HEK293 (cell line): ENCODE data around the gene AEBP1.

Experiments
- GLI2 ChIP-seq: fragments of 450-650 bp; formaldehyde crosslinking; IDR thresholded peaks from 2 replicates; pipeline ENCODE4; 2017; ENCODE audit warnings: missing biosample characterization, missing genetic modification characterization, low read depth, borderline replicate concordance
- HIC1 ChIP-seq: fragments of 450-650 bp; formaldehyde crosslinking; IDR thresholded peaks from 2 replicates; pipeline ENCODE4 v1.5.1; 2016; ENCODE audit warnings: missing biosample characterization, missing genetic modification characterization
- INSM2 ChIP-seq: fragments of 450-650 bp; formaldehyde crosslinking; IDR thresholded peaks from 2 replicates; pipeline ENCODE4 v1.5.1; 2016; ENCODE audit warnings: missing biosample characterization, missing genetic modification characterization
- KLF9 ChIP-seq: fragments of 450-650 bp; formaldehyde crosslinking; IDR thresholded peaks from 2 replicates; pipeline ENCODE4 v1.5.1; 2016; ENCODE audit warnings: missing biosample characterization, missing genetic modification characterization, low read depth
- RBAK ChIP-seq: fragments of 450-650 bp; formaldehyde crosslinking; IDR thresholded peaks from 2 replicates; pipeline ENCODE4 v1.5.1; 2016; ENCODE audit warnings: missing biosample characterization, missing genetic modification characterization
- SALL2 ChIP-seq: fragments of 450-650 bp; formaldehyde crosslinking; IDR thresholded peaks from 2 replicates; pipeline ENCODE4 v1.5.0; 2017; ENCODE audit warnings: missing biosample characterization, mild to moderate bottlenecking, missing genetic modification characterization, borderline replicate concordance
- SETDB1 ChIP-seq: IDR thresholded peaks from one replicate; pipeline ENCODE4 v1.6.1; 2017; ENCODE audit warnings: mild to moderate bottlenecking, low read length, moderate library complexity, mixed read lengths; ENCODE audit not compliant: insufficient read length
- SP3 ChIP-seq: fragments of 450-650 bp; formaldehyde crosslinking; IDR thresholded peaks from 2 replicates; pipeline ENCODE4 v1.5.1; 2016; ENCODE audit warnings: missing biosample characterization, missing genetic modification characterization
- YY2 ChIP-seq: fragments of 450-650 bp; formaldehyde crosslinking; IDR thresholded peaks from 2 replicates; pipeline ENCODE4 v1.5.1; 2016; ENCODE audit warnings: missing biosample characterization, missing genetic modification characterization
- ZBTB49 ChIP-seq: fragments of 450-650 bp; formaldehyde crosslinking; IDR thresholded peaks from 2 replicates; pipeline ENCODE4 v1.5.1; 2016; ENCODE audit warnings: missing biosample characterization, missing genetic modification characterization, low read depth
- ZNF10 ChIP-seq: fragments of 450-650 bp; formaldehyde crosslinking; IDR thresholded peaks from 2 replicates; pipeline ENCODE4 v1.5.1; 2017; ENCODE audit warnings: missing biosample characterization, missing genetic modification characterization
- ZNF280D ChIP-seq: fragments of 450-650 bp; formaldehyde crosslinking; IDR thresholded peaks from 2 replicates; pipeline ENCODE4 v1.5.1; 2016; ENCODE audit warnings: missing biosample characterization, missing genetic modification characterization
- ZNF311 ChIP-seq: fragments of 450-650 bp; formaldehyde crosslinking; IDR thresholded peaks from 2 replicates; pipeline ENCODE4 v1.5.1; 2017; ENCODE audit warnings: missing biosample characterization, missing genetic modification characterization, borderline replicate concordance
- ZNF354C ChIP-seq: fragments of 450-650 bp; formaldehyde crosslinking; IDR thresholded peaks from 2 replicates; pipeline ENCODE4 v1.5.1; 2016; ENCODE audit warnings: missing biosample characterization, missing genetic modification characterization, low read depth, borderline replicate concordance
- ZNF366 ChIP-seq: fragments of 450-650 bp; formaldehyde crosslinking; conservative IDR thresholded peaks from 2 replicates; pipeline ENCODE4 v1.5.1; 2016; ENCODE audit warnings: missing biosample characterization, missing genetic modification characterization
- ZNF394 ChIP-seq: fragments of 450-650 bp; formaldehyde crosslinking; IDR thresholded peaks from 2 replicates; pipeline ENCODE4 v1.5.1; 2016; ENCODE audit warnings: missing biosample characterization, missing genetic modification characterization, mild to moderate bottlenecking, moderate library complexity, borderline replicate concordance
- ZNF423 ChIP-seq: fragments of 450-650 bp; formaldehyde crosslinking; IDR thresholded peaks from 2 replicates; pipeline ENCODE4 v1.5.1; 2016; ENCODE audit warnings: missing biosample characterization, missing genetic modification characterization
- ZNF433 ChIP-seq: fragments of 450-650 bp; formaldehyde crosslinking; IDR thresholded peaks from 2 replicates; pipeline ENCODE4 v1.5.1; 2016; ENCODE audit warnings: missing biosample characterization, missing genetic modification characterization, low read depth
- ZNF521 ChIP-seq: fragments of 450-650 bp; formaldehyde crosslinking; IDR thresholded peaks from 2 replicates; pipeline ENCODE4 v1.5.1; 2017; ENCODE audit warnings: missing biosample characterization, mild to moderate bottlenecking, missing genetic modification characterization
- ZNF544 ChIP-seq: fragments of 450-650 bp; formaldehyde crosslinking; IDR thresholded peaks from 2 replicates; pipeline ENCODE4 v1.5.0; 2017; ENCODE audit warnings: missing biosample characterization, missing genetic modification characterization
- ZNF555 ChIP-seq: fragments of 450-650 bp; formaldehyde crosslinking; conservative IDR thresholded peaks from 2 replicates; pipeline ENCODE4 v1.5.1; 2017; ENCODE audit warnings: missing biosample characterization, mild to moderate bottlenecking, missing genetic modification characterization, inconsistent platforms
- ZNF561 ChIP-seq: fragments of 450-650 bp; IDR thresholded peaks from 2 replicates; pipeline ENCODE4 v1.5.1; 2018; ENCODE audit warnings: missing biosample characterization, missing genetic modification characterization, borderline replicate concordance
- ZNF571 ChIP-seq: fragments of 450-650 bp; formaldehyde crosslinking; IDR thresholded peaks from 2 replicates; pipeline ENCODE4 v1.5.0; 2017; ENCODE audit warnings: missing biosample characterization, missing genetic modification characterization
- ZNF624 ChIP-seq: fragments of 450-650 bp; formaldehyde crosslinking; IDR thresholded peaks from 2 replicates; pipeline ENCODE4 v1.5.1; 2017; ENCODE audit warnings: missing biosample characterization, missing genetic modification characterization
- ZNF626 ChIP-seq: fragments of 450-650 bp; sonication (Bioruptor Pico); formaldehyde crosslinking; IDR thresholded peaks from 2 replicates; pipeline ENCODE4 v1.5.1; 2018; ENCODE audit warnings: missing biosample characterization, missing genetic modification characterization, inconsistent platforms
- ZNF645 ChIP-seq: fragments of 450-650 bp; formaldehyde crosslinking; IDR thresholded peaks from 2 replicates; pipeline ENCODE4; 2016; ENCODE audit warnings: missing biosample characterization, missing genetic modification characterization
- ZNF747 ChIP-seq: fragments of 450-650 bp; formaldehyde crosslinking; IDR thresholded peaks from 2 replicates; pipeline ENCODE4 v1.5.1; 2016; ENCODE audit warnings: missing biosample characterization, missing genetic modification characterization
- ZSCAN23 ChIP-seq: fragments of 450-650 bp; formaldehyde crosslinking; IDR thresholded peaks from 2 replicates; pipeline ENCODE4 v1.5.1; 2016; ENCODE audit warnings: missing biosample characterization, missing genetic modification characterization

The AEBP1 gene

GRCh38 chr7:44082541-44083207 is 21.5 kb upstream of the AEBP1 start (continued):
- TF ChIP-seq RBAK (tag by site-specific recombination) (no peak), ZNF311 (tag by site-specific recombination) (no peak), YY2 (tag by site-specific recombination) (no peak), ZNF544 (tag by site-specific recombination) (no peak), ZNF366 (tag by site-specific recombination) (no peak), ZSCAN23 (no peak), SALL2 (no peak), ZNF280D (no peak), ZNF555 (no peak), SP3 (peak; percentile 82), ZNF433 (tag by site-specific recombination) (no peak), ZNF354C (tag by site-specific recombination) (no peak), GLI2 (tag by site-specific recombination) (no peak), ZNF645 (tag by site-specific recombination) (no peak), ZNF626 (tag by site-specific recombination) (no peak), ZNF10 (tag by site-specific recombination) (0 out of 2 replicates have a peak, but pooled peaks have one; percentile 11), ZNF423 (tag by site-specific recombination) (no peak), ZBTB49 (no peak), ZNF521 (tag by site-specific recombination) (no peak), ZNF571 (tag by site-specific recombination) (no peak), HIC1 (tag by site-specific recombination) (no peak; the same call in 1 of the 2 replicates), INSM2 (tag by site-specific recombination) (peak; percentile 38; the same call in 1 of the 2 replicates), ZNF624 (tag by site-specific recombination) (no peak), ZNF561 (peak; percentile 61; the same call in 1 of the 2 replicates), ZNF747 (tag by site-specific recombination) (no peak), SETDB1 (no peak), KLF9 (peak; percentile 87), ZNF394 (tag by site-specific recombination) (no peak)
